ENCODE results near the gene NFU1. TPM values are rescaled to one million over a fixed set of nuclear protein-coding genes. Genes with fewer than 3 reads are reported as not detected.
"Not testable (repeated sequence)": the region's sequence is repeated elsewhere in the genome, so short reads cannot be mapped to it uniquely, and the experiment has no call there.

The NFU1 gene
- total RNA-seq, 8 experiments from 2014 or later, result 33.6 to 84.1 (median 62.4) TPM

- Histone ChIP-seq H3K4me3 (no peak overlapping the region), H3K27ac (peak overlapping the region; percentile 94), H3K4me1 (replicated peaks in 1 of 2) (peaks cover 8 to 12% of the 10 kb centered on the region in 2 donors)
- in situ Hi-C loops (cut with MboI; ENCODE audit: low pct_unique_long_range_greater_than_20kb in 2 of 9, low sequenced_read_pairs in 9 of 9, unreplicated experiment in 9 of 9), result no loop called here
- WGBS, 10 experiments, result no CpG with 5 or more reads among the region's 6 CpGs
- no peak for ATAC-seq (replicated peaks in 6 of 8)
Observed at GRCh38 chr2:69438580-69438979, 1.3 kb upstream of the NFU1 start.

DNA sequence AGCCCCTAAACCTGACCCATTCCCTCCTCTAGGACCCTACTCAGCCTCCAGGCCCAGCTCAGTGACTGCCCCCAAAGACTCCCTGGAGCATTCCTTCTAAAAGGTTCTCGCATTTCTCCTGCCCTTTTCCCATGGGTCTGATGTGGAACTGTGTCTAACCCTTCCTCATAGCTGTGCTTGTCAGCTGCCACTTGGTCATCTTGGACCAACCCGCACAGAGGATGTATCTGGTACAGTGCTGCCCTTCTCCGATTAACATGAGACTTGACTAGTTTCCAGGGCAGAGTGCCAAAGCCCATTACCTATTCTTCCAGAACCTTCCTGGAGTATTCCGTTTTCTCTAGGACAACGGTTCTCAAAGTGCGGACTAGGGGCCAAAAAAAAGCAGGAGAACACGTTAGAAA, 518 bp upstream of the NFU1 start:
- peak in 7 of 8 experiments; percentile 27 to 55 (median 44) for ATAC-seq (replicated peaks in 6 of 8)
- peaks cover 8 to 12% of the 10 kb centered on the region in 2 donors for H3K4me1 ChIP-seq (replicated peaks in 1 of 2)
- peak overlapping the region; percentile 94 for H3K27ac ChIP-seq
- H3K4me3 ChIP-seq, result peak overlapping the region; percentile 69 to 87 (median 79)
- WGBS, 10 experiments, result 52 to 97% (median 79%) methylated on average over 3 to 7 of the region's 7 CpGs; no CpG with 5 or more reads in 2 of the 10 experiments
- in situ Hi-C loops (cut with MboI; ENCODE audit: low pct_unique_long_range_greater_than_20kb in 2 of 9, low sequenced_read_pairs in 9 of 9, unreplicated experiment in 9 of 9), result no loop called here

- Histone ChIP-seq H3K4me3 (peak overlapping the region; percentile 69 to 87 (median 79)), H3K4me1 (replicated peaks in 1 of 2) (peaks cover 8 to 12% of the 10 kb centered on the region in 2 donors), H3K27ac (peak overlapping the region; percentile 94)
- WGBS, 10 experiments, result 0 to 33% (median 8%) methylated on average over 1 to 5 of the region's 5 CpGs; no CpG with 5 or more reads in 2 of the 10 experiments
- ATAC-seq (replicated peaks in 6 of 8), result no peak
- in situ Hi-C loops (cut with MboI; ENCODE audit: low pct_unique_long_range_greater_than_20kb in 2 of 9, low sequenced_read_pairs in 9 of 9, unreplicated experiment in 9 of 9), result no loop called here
Observed at GRCh38 chr2:69436596-69436937, 668 bp downstream of the NFU1 start.

DNA sequence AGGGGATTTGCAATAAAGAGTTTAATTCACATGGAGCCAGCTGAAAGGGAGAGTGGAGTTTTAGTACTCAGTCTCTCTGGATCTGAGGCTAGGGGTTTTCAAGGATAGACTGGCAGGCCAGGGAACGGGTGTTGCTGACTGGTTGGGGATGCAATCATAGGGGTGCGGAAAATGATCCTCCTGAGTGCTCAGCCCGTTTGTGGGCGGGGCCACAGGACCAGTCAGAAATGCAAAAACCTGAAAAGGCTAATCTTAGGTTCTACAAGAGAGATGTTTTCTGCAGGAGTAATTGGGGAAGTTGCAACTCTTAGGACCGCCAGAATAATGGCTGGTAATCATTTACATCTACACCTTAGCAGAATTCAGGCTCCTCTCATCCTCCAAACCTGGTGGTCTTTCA, 2.5 kb downstream of the NFU1 start:
- 79 to 100% (median 100%) methylated on average over 1 to 5 of the region's 5 CpGs; no CpG with 5 or more reads in 4 of the 10 experiments for WGBS, 10 experiments
- Histone ChIP-seq H3K4me1 (replicated peaks in 1 of 2) (peaks cover 8 to 12% of the 10 kb centered on the region in 2 donors), H3K27ac (no peak overlapping the region), H3K4me3 (no peak overlapping the region)
- no peak for ATAC-seq (replicated peaks in 6 of 8)
- in situ Hi-C loops (cut with MboI; ENCODE audit: low pct_unique_long_range_greater_than_20kb in 2 of 9, low sequenced_read_pairs in 9 of 9, unreplicated experiment in 9 of 9), result no loop called here

- H3K4me1 ChIP-seq (replicated peaks in 1 of 2), result no peaks in the 10 kb centered on the region
- in situ Hi-C loops (cut with MboI; ENCODE audit: low pct_unique_long_range_greater_than_20kb in 2 of 9, low sequenced_read_pairs in 9 of 9, unreplicated experiment in 9 of 9), result no loop called here
- no peak overlapping the region for H3K4me3 ChIP-seq
- H3K27ac ChIP-seq, result no peak overlapping the region
- ATAC-seq (replicated peaks in 6 of 8), result no peak
- 74 to 100% (median 90%) methylated on average over 2 to 6 of the region's 6 CpGs; no CpG with 5 or more reads in 1 of the 10 experiments for WGBS, 10 experiments
Observed at GRCh38 chr2:69429491-69430183, 7.6 kb downstream of the NFU1 start.

DNA sequence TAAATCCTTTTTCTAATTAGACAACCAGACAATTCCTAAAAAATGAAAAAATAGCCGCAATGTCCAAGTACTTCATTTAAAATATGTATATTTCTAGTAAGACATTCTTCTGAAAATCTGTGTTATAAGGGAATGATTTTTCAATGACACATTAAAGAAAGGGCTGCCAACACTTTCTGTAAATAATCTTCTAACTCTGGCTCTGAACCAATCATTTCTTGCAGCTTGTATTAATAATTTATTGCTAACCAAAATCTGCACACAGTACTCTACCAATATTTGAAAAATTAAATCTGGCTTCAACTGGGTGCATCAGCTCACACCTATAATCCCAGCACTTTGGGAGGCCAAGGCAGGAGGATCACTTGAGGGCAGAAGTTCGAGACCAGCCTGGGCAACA, 8.3 kb downstream of the NFU1 start:
- H3K4me3 ChIP-seq, result no peak overlapping the region
- no peaks in the 10 kb centered on the region for H3K4me1 ChIP-seq (replicated peaks in 1 of 2)
- in situ Hi-C loops (cut with MboI; ENCODE audit: low pct_unique_long_range_greater_than_20kb in 2 of 9, low sequenced_read_pairs in 9 of 9, unreplicated experiment in 9 of 9), result no loop called here
- WGBS, 10 experiments, result 31 to 100% (median 100%) methylated on average over 1 to 2 of the region's 2 CpGs; no CpG with 5 or more reads in 1 of the 10 experiments
- no peak overlapping the region for H3K27ac ChIP-seq
- ATAC-seq (replicated peaks in 6 of 8), result no peak

- ATAC-seq (replicated peaks in 6 of 8), result peak in 1 of 8 experiments; percentile 53
- H3K4me3 ChIP-seq, result no peak overlapping the region
- H3K4me1 ChIP-seq (replicated peaks in 1 of 2), result no peaks in the 10 kb centered on the region
- 71 to 100% (median 100%) methylated on average over 1 to 2 of the region's 2 CpGs; no CpG with 5 or more reads in 2 of the 10 experiments for WGBS, 10 experiments
- in situ Hi-C loops (cut with MboI; ENCODE audit: low pct_unique_long_range_greater_than_20kb in 2 of 9, low sequenced_read_pairs in 9 of 9, unreplicated experiment in 9 of 9), result loop anchor here in 1 of 9 experiments (25.0 kb wide), 1 partner anchor 88 kb away; no protein-coding TSS in a partner anchor
- no peak overlapping the region for H3K27ac ChIP-seq
Observed at GRCh38 chr2:69424419-69424818, 12.8 kb downstream of the NFU1 start.

DNA sequence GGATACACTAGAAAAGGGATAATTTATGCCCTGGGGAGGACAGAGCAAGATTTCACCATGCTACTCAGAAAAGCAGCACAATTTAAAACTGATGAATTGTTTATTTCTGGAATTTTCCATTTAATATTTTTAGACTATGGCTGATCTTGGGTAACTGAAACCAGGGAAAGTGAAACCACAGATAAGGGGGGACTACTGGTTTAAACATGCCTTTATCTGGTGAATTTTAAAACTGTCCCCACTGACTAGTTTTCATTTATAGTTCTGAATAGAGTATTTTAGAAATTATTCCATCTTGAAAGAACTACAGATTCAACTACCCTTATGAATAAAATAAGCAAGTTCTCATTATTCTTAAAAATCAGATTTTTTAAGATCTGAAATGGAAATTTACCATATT, 15.0 kb downstream of the NFU1 start:
- Histone ChIP-seq H3K4me3 (no peak overlapping the region), H3K27ac (no peak overlapping the region), H3K4me1 (replicated peaks in 1 of 2) (no peaks in the 10 kb centered on the region)
- ATAC-seq (replicated peaks in 6 of 8), result no peak
- in situ Hi-C loops (cut with MboI; ENCODE audit: low pct_unique_long_range_greater_than_20kb in 2 of 9, low sequenced_read_pairs in 9 of 9, unreplicated experiment in 9 of 9), result loop anchor here in 1 of 9 experiments (25.0 kb wide), 1 partner anchor 90 kb away; no protein-coding TSS in a partner anchor

DNA sequence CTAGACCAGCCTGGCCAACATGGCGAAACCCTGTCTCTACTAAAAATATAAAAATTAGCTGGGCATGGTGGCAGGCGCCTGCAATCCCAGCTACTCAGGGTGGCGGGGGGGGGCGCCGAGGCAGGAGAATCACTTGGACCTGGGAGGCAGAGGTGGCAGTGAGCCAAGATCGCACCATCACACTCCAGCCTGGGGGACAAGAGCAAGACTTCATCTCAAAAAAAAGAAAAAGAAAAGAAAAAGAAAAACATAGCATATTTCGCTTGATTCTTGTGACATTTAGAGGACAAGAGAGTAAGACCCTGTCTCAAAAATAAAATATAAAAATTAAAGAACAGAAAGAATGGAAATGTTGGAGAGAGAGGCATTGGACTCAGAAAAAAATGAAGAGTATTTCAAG, 18.1 kb downstream of the NFU1 start:
- not testable (repeated sequence) for H3K27ac ChIP-seq; ATAC-seq (replicated peaks in 6 of 8); H3K4me1 ChIP-seq (replicated peaks in 1 of 2); H3K4me3 ChIP-seq
- 29 to 100% (median 80%) methylated on average over 1 to 6 of the region's 7 CpGs; no CpG with 5 or more reads in 1 of the 10 experiments for WGBS, 10 experiments
- in situ Hi-C loops (cut with MboI; ENCODE audit: low pct_unique_long_range_greater_than_20kb in 2 of 9, low sequenced_read_pairs in 9 of 9, unreplicated experiment in 9 of 9), result loop anchor here in 1 of 9 experiments (25.0 kb wide), 1 partner anchor 93 kb away; no protein-coding TSS in a partner anchor

DNA sequence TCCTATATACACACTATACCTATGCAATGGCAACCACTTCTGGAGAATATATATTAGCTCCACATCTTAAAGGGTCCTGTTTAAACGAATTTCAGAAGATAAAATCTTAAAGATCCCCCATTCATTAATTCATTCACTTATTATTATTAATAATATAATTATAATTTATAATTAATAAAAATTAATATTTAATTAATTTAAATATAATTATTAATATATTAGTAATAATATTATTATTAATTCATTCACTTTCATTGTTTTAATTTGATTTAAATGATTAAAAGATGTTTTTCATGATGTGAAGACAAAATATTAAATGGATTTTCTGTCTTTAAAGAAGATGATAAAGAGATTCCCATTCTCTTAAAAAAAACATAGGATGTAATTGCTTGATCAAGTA, 21.1 kb downstream of the NFU1 start:
- Histone ChIP-seq H3K4me3 (no peak overlapping the region), H3K27ac (no peak overlapping the region), H3K4me1 (replicated peaks in 1 of 2) (no peaks in the 10 kb centered on the region)
- 38 to 75% (median 50%) methylated on average over 1 of the region's 1 CpG; no CpG with 5 or more reads in 1 of the 10 experiments for WGBS, 10 experiments
- no peak for ATAC-seq (replicated peaks in 6 of 8)
- in situ Hi-C loops (cut with MboI; ENCODE audit: low pct_unique_long_range_greater_than_20kb in 2 of 9, low sequenced_read_pairs in 9 of 9, unreplicated experiment in 9 of 9), result loop anchor here in 1 of 9 experiments (25.0 kb wide), 1 partner anchor 96 kb away; no protein-coding TSS in a partner anchor

- Histone ChIP-seq H3K27ac (no peak overlapping the region), H3K4me1 (replicated peaks in 1 of 2) (no peaks in the 10 kb centered on the region), H3K4me3 (no peak overlapping the region)
- no peak for ATAC-seq (replicated peaks in 6 of 8)
- in situ Hi-C loops (cut with MboI; ENCODE audit: low pct_unique_long_range_greater_than_20kb in 2 of 9, low sequenced_read_pairs in 9 of 9, unreplicated experiment in 9 of 9), result loop anchor here in 1 of 9 experiments (25.0 kb wide), 1 partner anchor 101 kb away; no protein-coding TSS in a partner anchor
Observed at GRCh38 chr2:69411120-69411519, 26.1 kb downstream of the NFU1 start.

GRCh38 chr2:69405306-69405705, 31.9 kb downstream of the NFU1 start:
- Histone ChIP-seq H3K27ac (no peak overlapping the region), H3K4me3 (no peak overlapping the region), H3K4me1 (replicated peaks in 1 of 2) (no peaks in the 10 kb centered on the region)
- in situ Hi-C loops (cut with MboI; ENCODE audit: low pct_unique_long_range_greater_than_20kb in 2 of 9, low sequenced_read_pairs in 9 of 9, unreplicated experiment in 9 of 9), result loop anchor here in 1 of 9 experiments (25.0 kb wide), 1 partner anchor 107 kb away; no protein-coding TSS in a partner anchor
- ATAC-seq (replicated peaks in 6 of 8), result no peak

- Histone ChIP-seq H3K4me1 (replicated peaks in 1 of 2) (no peaks in the 10 kb centered on the region), H3K27ac (no peak overlapping the region), H3K4me3 (no peak overlapping the region)
- ATAC-seq (replicated peaks in 6 of 8), result no peak
- in situ Hi-C loops (cut with MboI; ENCODE audit: low pct_unique_long_range_greater_than_20kb in 2 of 9, low sequenced_read_pairs in 9 of 9, unreplicated experiment in 9 of 9), result loop anchor here in 1 of 9 experiments (25.0 kb wide), 1 partner anchor 112 kb away; no protein-coding TSS in a partner anchor
- 93 to 100% (median 100%) methylated on average over 2 to 3 of the region's 3 CpGs for WGBS, 10 experiments
Observed at GRCh38 chr2:69400121-69400520, 37.1 kb downstream of the NFU1 start.

DNA sequence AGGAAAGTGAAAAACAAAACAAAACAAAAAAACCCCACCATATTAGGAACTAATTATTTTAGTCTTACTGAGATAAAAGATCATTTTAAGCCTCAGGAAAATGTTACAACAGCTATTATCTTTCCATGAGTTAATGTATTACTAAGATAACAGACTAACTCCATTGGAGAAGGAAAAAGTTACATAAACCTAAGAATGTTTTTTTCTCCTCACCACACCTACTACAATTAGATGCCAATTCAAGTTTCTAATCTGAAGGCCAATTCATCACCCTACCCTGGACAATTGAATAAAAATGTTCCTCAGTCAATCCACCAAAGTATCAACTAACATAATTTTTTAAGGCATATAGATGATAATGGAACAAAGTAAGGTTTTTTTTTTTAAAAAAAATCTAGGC, 40.0 kb downstream of the NFU1 start:
- Histone ChIP-seq H3K4me1 (replicated peaks in 1 of 2) (no peaks in the 10 kb centered on the region), H3K27ac (no peak overlapping the region), H3K4me3 (no peak overlapping the region)
- no peak for ATAC-seq (replicated peaks in 6 of 8)
- in situ Hi-C loops (cut with MboI; ENCODE audit: low pct_unique_long_range_greater_than_20kb in 2 of 9, low sequenced_read_pairs in 9 of 9, unreplicated experiment in 9 of 9), result no loop called here
